Activated CD4-positive, alpha-beta T cell treated with anti-CD3 and anti-CD28 coated beads, Interleukin-2, Interleukin-6, amounts not matched to agents 100 ng/mL and 50 ng/mL, durations not matched to agents 16 hours and 8 hours (primary cell): ENCODE data around the gene ORC3.
"Not testable (repeated sequence)": the region's sequence is repeated elsewhere in the genome, so short reads cannot be mapped to it uniquely, and the experiment has no call there.

Source experiments
- DNase-seq: peaks from one replicate; pipeline ENCODE4 v3.0.0-alpha.2; 2020

ORC3 gene

GRCh38 chr6:87699576-87699975 lies 109.6 kb downstream of the ORC3 start:
- no peak for DNase-seq

- DNase-seq: peak; percentile 75
These were observed 110.7 kb downstream of the ORC3 start for GRCh38 chr6:87700397-87701343.

DNA sequence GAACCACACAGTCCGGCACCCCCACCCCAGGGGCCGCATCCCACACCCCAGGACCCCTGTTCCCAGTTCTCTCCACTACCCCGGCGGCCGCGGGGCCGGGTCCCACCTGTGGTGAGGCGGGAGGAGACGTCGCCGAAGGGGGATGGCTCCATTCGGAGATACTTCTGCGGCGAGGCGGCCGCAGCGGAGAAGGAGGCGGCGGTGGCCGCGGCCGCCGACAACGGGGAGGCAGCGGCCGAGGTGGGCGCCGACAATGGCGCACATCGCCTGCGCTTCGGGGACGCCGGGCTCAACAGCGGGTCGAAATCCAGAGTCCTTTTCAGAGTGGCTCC lies 111.4 kb downstream of the ORC3 start:
- DNase-seq: no peak

GRCh38 chr6:87701676-87702588 lies 112.0 kb downstream of the ORC3 start, which contains the start of gene AKIRIN2:
Gene AKIRIN2, minus strand, starts transcription at chr6:87702233. Its CDS starts 549 bp downstream, at chr6:87701684.
- peak; percentile 99 for DNase-seq

GRCh38 chr6:87702589-87702945 lies 112.6 kb downstream of the ORC3 start:
- no peak for DNase-seq

DNA sequence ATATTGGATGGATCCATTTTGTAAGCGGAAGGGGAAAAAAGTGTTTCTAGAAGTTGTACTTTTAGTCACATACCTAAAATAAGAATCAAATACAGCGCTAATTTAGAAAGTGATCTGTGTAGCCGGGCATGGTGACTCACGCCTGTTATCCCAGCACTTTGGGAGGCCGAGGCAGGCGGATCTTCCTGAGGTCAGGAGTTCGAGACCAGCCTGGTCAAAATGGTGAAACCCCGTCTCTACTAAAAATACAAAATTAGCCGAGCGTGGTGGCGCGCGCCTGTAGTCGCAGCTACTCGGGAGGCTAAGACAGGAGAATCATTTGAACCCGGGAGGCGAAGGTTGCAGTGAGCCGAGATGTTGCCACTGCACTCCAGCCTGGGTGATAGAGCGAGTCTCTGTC lies 113.1 kb downstream of the ORC3 start:
- DNase-seq: not testable (repeated sequence)

GRCh38 chr6:87705070-87705691 lies 115.2 kb downstream of the ORC3 start:
- peak; percentile 92 for DNase-seq

DNA sequence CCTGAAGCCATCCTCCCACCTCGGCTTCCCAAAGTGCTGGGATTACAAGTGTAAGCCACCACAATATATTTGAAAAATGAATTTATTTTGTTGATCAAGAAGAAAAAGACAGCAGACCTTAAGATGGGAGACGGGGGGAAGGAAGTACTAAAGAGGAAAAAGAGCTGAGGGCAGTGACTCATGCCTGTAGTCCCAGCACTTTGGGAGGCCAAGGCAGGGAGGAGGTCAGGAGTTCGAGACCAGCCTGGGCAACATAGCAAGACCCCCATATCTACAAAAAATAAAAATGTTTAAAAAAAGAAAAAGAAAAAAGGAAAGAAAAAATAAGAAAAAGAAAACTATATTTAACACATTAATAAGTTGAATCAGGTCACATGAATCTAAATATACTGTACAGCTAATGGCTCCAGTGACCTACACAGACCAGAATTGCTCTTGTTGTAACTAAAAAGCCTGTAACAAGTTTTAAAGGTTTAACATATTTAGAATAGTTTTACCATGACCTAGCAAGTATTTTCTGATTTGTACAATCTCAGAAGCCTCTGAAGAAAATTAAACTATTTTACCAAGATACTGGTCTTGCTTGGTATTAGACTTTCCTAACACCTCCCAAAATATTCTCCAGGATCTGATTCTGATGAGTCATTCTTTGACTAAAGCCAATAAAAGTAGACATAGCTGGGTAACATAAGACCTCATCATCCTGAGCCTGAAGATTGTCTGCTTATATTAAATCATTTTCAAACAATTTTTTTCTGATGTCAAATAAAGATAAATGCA lies 116.4 kb downstream of the ORC3 start:
- no peak for DNase-seq

- not testable (repeated sequence) for DNase-seq
These were observed 118.9 kb downstream of the ORC3 start for GRCh38 chr6:87708581-87709427.

DNA sequence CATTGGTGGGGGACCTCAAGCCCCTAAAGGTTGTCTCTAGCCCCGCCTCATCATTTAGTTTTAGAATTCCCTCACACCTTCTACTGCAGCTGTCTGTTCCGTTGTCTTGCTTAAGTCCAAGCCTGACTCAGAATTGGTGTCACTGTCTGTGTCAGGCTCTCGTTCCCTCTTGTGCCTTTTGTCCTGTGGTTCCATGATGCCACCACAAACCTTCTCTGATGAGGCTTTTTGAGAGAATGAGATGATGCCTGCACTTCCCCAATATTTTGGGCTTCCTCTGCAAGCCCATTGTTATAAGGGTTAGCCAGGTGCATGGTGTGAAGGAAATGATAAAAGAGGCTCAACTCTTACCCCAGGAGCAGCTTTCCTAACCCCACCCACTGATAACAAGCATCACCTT lies 120.2 kb downstream of the ORC3 start:
- DNase-seq: peak; percentile 75

- not testable (repeated sequence) for DNase-seq
These were observed 122.8 kb downstream of the ORC3 start for GRCh38 chr6:87712713-87713112.

GRCh38 chr6:87714093-87714842 lies 124.3 kb downstream of the ORC3 start:
- DNase-seq: peak; percentile 80
